Activated T-helper 1 cell treated with anti-CD3 and anti-CD28 coated beads, Interleukin-2, amount 50 U/mL, for 16 hours (primary cell): ENCODE measurements around the gene TNIK.

Experiments
- DNase-seq, 2 donors: peaks; one replicate each; pipeline ENCODE4 v3.0.0-alpha.2; 2020; ENCODE audit warnings: low read depth in 1 of 2, low spot score in 1 of 2

TNIK gene

DNA sequence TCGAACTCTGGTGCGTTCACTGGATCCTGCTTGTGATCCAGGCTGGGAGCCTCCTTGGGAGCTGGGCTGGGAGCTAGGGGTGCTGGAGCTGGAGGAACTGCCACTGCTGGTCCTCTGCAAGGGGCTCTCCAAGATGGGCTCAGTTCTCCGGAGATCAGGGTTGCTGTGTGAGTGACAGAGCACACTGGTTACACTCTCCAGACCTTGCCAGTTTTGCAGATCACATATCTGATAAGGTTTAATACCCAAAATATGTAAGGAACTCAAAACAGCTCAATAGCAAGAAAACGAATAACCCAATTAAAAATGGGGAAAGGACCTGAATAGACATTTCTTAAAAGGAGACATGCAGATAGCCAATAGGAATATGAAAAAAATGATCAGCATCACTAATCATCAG lies 349.5 kb downstream of the TNIK start:
- no peak for DNase-seq

DNA sequence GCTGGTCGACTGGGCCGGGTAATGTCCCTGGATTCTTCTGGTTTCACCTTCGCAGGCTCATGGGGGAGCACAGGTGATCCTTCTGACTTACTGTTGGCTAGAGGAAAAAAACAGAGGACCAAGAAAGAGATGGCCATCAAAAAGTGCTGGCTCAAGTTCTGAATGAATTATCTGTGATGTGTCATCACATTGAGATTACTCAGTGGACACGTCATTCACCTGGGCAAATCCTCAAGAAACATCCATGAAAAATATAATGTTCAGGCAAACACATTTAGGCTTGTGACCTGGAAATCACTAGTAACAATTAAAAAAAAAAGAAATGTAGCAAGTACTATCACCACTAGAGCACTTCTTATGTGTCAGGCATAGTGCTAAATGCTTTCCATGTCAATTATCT lies 352.1 kb downstream of the TNIK start:
- no peak for DNase-seq

DNA sequence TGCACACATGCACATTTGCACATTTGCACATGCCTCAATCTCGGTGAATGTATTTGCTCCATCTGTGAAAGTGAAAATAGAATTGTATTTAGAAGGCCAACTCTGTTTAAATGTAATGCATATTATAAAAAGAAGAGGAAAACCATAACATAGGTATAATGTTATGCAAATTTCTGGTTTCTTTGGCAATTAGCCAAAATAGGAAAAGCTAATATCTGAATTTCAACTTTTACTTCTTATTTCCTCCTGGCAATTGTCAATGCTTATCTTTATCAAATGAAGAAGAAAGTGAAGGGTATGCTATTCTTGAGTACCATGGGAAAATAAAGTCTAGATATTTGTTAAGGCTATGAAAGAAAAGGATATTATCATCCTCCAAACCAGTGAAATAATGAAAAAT lies 357.0 kb downstream of the TNIK start:
- DNase-seq, result no peak

DNA sequence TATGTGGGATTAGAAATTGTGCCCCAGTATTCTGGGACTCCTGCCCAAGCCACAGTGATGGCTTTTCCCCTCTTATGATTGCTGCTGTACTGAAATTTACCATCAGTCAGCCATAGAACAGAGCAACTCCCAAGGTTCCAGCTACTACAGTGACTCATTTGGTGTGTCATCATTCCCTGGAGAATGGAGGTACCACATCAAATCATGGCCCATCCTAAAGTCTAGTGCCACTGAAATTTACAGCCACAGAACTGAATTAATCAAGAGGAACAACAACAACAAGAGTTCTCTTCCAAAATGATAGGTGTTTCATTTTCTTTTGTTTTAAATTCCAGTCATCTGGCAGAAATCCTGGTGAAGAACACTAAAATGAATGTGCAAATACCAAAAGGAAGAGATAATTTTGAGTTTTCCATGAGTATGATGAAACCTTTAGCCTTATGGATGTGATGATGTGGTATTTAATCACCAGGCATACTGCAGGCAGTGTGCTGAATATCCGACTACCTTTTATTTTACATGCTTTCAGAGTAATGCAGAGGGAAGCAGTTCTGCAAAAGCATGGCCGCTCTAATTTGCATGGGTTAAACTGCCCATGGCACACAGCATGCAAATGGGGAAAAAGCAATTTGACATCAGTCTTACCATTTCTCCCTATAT lies 358.1 kb downstream of the TNIK start:
- no peak for DNase-seq

DNA sequence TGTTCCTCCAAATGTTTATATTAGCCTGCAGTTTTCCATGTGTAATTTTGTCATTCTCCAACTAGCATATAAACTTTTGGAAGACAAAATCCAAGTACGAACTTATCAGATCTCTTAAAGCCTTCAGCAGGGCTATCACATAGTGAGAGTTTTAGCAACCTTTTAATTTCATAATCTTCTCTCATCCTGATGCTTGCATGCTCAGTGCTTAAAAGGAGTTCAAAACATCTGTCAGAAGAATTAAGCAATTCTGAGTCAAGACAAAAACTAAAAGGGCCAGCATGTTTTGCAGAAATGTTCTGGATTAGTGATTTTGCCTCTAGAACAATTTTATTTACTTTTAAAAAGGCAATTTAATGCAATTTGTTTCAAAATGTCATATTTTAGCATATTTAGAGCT lies 360.3 kb downstream of the TNIK start:
- DNase-seq, result no peak

DNA sequence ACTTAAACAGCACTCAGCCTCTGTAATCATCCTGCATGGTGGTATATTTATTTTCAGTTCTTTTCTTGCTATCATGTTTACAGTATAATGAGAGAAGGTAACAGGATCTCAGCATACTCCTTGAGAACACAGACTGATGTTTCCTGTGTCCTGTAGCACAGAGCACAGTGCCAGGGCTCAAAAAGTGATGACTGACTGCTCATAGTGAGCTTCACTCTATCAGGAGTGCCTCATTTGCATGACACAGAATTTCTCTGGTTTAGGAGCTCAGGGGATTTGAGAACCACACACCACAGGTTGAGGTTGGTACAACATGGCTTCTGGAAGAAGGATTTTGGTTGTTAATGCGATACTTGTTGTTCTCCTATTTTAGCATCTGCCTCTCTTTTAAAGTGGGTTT lies 365.1 kb downstream of the TNIK start:
- DNase-seq, result no peak

DNA sequence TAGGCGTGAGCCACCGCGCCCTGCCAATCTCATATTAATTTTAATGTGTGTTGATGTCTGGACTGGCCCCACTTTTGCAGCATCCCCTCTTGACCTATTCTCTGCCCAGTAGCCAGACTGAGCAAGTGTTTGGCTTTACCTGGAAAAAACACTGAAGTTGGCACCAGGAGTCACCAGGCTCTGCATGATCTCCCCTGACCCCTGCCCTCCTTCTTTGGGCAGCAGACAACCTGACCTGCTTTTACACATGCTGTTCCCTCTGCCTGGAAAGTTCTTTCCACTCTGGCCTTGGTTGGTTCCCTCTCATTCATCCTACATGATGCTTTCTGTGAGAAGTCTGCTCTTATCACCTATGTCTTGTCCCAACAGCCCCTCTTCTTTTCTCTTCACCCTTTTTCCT lies 365.8 kb downstream of the TNIK start:
- DNase-seq, result no peak

DNA sequence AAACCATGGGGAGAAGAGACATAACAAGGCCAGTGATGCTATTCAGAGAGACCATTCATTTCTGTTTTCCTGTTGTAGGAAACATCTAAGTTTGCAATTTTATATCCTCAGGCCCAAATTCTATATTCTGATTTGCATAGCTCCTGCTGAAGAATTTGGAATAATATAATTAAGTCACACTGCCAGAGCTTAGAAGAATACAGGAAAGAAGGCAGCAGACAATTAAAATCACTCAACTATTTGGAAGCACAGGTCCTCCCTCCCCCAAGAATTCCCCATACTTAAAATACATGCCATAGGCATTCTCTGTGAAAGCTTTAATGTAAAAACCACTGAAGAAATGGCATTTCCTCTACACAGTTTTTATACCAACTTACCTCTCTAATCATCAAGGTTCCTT lies 366.7 kb downstream of the TNIK start:
- DNase-seq, result no peak

DNA sequence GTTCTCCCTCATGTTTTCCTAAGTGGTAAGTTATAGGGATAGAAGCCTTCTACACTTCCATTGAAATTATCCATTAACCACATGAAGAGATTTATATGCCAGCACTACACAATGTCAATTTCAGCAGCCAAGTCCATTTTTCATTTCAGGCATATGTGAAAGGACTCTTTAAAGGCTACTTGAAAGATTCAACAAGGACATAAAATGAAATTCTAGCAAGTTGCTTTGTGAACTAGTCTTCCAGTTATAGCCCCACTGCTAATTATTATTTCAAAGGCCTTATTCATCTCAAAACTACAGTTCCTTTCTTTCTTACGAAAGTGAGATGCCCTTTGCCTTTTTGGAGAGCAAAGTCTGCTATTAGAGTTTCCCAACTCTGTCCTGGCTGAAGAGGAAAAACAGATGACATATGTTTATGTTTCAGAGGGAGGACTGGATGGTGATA lies 367.7 kb downstream of the TNIK start:
- no peak for DNase-seq

DNA sequence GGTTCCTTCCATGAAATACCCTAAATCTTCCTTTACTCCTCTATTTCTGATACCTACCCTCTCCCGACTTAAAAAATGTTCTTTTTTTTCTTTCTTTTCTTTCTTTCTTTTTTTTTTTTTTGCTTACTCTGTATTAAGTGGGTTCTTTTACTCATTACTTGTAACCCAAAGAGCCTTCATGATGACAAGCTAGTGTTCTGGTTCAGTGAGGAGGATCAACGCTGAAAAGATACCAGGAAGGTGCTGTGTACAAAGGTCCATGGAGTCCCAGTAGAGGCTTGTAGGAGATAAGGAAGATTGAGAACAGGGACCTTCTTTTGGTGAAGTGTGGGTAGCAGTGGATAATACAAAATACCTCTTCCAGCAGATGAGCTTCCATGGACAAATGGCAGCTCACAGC lies 369.9 kb downstream of the TNIK start:
- no peak for DNase-seq

DNA sequence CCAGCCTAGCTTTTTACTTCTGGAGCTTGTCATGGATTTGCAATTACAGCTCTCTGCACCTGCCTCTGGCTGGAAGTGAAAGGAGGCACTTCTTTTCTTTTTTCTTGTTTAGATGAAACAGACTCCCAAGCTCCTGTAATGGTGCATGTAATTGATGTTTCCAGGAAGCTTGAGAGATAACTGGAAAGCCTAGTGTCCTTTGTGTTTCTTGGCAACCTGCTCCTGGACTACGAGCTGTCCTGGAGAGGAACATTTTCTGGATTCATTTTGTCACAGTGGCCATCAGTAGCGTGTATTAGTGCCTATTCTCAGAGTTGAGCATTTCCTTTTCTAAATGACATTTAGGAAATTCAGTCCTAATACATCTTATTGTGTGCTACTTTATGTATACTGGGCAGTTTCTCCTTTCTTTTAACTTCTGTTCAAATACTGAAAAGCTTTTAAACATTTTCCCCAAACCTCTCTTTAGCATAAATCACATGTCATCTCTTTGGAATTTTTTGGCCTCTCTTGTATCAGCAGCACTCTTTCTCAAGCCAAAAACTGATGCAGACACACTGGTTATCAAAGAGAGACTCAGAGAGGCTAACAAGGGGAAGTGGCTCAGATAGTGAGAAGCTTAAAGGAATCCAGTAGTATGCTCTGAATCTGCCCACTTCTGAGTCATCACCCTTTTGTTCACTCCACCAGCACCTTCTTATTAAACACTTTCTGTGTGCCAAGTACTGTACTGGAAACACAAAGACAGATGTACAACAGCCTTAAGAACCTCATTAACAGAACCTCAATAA lies 371.0 kb downstream of the TNIK start:
- no peak for DNase-seq

DNA sequence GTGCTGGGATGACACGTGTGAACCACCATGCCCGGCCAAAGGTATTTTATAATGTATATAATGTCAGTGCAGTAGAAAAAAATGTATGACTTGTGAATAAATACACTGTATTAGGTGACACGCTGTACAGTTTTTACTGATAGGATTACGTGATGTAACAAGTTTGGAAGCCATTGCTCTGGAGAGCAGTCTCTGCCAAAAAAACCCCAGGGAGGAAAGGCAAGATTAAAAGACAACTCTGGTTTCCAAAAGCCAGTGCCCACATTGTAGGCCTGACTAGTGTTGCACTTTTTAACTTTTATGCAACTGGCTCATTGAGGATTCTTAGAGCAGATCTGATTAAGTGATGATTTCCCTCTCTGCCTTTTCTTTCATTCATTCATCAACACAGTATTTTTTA lies 371.7 kb downstream of the TNIK start:
- no peak for DNase-seq

DNA sequence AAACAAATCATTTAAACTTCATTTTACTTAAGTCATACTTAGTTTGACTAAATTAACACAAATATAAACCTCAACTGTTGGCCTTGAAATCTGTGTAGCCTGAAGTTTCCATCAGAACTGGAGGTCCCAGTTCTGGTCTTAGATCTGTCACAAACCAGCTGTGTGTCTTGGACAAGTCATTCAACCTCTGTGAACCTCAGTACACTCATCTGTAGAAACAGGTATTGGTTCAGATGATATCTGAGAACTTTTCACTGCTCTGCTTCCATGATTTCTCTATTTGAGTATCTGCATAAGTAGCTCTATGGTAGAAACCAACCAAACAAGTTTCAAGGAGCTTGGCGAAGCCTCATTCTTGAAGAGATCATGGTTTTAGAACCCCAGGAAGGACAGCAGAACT lies 373.3 kb downstream of the TNIK start:
- DNase-seq, result no peak

DNA sequence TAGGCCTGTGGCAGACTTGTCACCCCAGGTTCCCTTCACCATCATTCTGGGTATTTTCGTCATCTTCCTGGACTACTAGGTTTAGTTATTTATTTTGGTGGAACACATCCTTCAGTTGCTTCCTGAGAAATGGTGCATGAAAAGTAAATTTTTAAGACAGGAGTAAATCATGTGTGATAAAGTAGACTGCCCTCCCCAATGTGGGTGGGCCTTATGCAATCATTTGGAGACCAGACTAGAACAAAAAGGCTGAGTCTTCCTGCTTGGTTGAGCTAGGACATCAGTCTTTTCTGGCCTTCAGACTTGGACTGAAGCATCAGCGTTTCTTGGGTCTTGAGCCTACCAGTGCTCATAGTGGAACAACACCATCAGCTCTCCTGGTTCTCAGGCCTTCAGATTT lies 382.9 kb downstream of the TNIK start:
- DNase-seq, result no peak

DNA sequence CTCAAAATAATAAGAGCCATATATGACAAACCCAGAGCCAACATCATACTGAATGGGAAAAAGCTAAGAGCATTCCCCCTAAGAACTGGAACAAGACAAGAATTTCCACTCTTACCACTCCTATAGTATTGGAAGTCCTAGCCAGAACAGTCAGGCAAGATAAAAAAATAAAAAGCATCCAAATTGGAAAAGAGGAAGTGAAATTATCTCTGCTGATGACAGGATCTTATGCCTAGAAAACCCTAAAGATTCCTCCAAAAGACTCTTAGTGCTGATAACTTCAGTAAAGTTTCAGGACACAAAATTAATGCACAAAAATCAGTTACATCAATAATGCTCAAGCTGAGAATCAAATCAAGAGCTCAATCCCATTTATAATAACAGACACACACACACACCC lies 387.8 kb downstream of the TNIK start:
- no peak for DNase-seq

DNA sequence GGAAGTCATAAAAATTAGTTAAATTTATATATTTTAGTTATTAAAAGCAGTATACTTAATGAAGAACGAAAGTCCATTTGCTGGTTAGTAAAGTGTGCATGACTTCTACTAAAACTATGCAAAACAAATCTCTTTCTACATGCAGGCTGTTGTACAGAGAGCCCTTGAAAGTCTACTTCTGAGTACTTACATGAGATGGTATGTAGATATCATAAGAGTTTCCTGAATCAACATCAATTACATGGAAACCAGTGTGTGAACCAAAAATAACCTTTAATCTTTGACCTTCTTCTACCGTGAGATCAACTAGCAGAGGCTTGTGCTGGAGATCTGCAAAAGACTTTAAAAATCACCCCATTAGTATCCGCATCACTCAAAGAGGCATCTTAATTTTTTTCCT lies 391.5 kb downstream of the TNIK start:
- DNase-seq, result no peak

DNA sequence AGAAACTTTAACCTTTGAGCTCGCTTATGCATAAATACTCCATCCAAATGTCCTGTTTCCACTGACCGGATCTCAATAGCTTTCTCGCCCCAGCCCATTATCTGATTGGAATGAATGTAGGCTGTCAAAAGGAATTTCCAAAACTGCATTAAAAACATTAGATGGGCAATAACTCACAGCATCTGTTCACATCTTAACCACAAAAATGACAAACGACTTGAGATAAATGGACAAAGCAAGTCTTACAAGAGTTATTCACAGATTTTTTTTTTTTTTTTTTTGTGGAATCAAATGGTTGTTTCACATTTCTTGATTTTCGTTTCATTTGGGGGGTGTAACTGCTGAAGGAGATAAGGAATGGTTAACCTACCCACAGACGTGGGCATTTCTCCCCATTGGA lies 394.0 kb downstream of the TNIK start:
- no peak for DNase-seq

DNA sequence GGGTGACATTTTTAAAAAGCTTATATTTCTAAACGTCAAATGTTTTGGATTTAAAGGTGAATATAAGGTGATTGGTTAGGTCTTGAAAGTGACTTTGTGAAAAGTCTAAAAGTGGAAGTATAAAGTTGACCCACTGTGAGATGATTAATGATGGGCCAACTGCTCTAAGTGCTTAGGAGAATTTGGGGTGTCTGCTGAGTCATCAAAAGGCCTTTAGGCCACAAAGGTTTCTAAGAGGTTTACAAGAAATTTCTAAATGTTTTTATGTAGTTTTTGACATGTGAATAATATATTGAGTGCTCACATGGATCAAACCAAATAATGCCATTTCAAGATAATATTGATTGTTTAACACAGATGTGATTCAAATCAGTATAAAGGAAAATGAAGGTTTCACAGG lies 394.5 kb downstream of the TNIK start:
- no peak for DNase-seq

DNA sequence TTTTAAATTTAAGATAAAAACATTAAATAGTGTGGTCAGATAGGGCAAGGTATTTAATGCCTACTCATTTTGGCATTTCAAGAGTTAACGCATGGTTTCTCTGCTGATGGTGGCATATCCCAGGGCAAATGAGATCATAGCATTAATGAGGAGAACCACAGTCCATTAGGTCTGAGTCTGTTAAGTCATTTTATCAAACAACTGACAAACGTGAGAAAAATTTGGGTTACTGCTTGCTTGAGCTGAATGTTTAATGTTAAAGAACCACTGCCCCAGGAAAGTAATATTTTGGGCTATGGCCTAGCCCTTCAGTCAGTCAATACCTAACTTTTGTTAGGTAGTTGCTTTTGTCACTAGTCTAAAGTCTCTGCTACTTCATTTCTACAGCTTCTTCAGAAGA lies 395.7 kb downstream of the TNIK start:
- DNase-seq, result no peak

DNA sequence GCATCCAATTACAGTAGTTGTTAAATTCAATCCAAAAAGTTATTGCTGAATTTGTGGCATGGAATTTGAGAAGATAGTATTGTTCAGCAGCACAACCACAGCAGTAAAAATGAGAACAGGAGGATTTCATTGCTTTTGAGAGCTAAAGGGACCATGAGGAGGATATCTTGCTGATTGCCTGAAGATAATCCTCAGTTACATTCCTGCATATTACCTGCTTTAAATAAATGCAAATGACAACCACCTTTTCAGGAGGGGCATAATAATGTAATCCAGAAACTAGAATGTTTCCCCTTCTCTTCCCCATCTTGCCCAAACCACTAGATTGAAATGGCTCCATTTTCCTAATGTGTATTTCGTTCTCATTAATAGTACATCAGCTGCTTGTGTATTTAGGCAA lies 398.5 kb downstream of the TNIK start:
- DNase-seq, result no peak

DNA sequence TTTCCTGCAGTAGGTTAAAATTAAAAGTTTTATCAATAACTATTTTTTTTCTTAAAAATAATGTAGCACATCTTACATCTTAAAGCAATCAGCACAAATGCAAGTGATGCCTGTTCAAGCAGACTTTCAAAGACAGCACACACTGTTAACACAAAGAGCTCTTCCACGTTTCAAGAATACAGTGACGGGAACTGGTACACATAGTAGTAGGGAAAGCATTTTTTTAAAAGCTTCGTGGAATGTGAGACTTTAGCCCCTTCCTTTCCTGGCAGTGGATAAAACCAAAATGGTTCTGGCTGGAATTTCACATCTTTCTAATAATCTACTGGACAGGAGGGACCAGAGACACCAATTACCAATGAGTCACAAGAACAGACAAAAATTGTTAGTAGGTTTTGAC lies 400.2 kb downstream of the TNIK start:
- no peak for DNase-seq

DNA sequence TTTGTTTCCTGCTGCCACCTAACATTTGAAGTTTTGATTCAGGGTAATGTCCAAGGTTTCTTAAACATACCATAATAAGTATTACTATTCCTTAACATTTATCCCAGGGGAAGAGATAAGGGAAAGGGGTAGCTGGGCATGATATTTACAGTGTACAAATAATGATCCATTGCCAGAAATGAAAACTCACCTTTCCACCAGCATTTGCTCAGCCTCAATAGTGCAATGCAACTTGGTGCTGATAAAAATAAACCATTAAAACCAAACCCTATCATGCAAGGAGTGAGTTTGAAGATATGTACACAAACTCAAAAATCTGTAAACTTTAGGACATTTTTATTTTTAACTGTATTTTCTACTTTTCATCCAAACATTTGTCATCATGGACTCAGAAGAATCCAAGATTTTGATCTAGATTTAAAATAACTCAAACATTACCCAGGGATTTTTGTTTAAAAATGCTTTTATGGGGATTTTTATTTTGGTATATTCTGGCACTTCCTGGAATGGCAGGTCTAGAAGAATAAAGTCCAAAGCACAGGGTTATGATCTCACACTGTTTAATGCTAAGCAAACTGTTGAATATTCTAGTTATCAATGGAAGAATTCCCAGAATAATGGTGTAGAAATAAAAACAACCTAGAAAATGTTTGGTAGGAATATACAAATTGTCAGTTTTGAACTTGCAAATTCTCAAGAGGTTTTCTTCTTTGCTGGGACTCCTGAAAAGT lies 401.2 kb downstream of the TNIK start:
- DNase-seq, result no peak
